ENCODE results near the gene BANF2. TPM values are rescaled to one million over a fixed set of nuclear protein-coding genes. Genes with fewer than 3 reads are reported as not detected.

The BANF2 gene
- total RNA-seq, 2 donors from 2014 or later, result 1.9 TPM; not detected in 1

DNA sequence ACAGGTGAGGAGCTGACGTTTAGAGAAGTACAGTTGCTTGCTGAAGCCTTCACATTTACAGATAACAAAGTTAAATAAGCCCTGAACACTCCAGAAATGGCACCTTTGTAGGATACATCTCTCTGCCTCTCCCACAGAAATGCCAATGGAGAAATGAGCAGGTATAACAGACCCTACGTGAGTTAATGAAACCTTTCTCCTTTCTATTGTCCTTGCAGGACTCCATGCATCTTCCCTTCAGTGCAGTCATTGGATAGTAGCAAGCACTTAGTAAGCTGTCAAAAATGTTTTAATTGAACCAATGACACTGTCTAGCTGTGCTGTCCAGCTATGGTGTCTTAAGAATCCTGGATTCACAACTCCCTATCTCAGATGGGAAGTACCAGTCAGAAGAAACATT, 9.6 kb upstream of the BANF2 start:
- intact Hi-C loops (cut with DNase I), result no loop called here
- Histone ChIP-seq H3K4me3 (no peak overlapping the region), H3K9me3 (no peaks in the 10 kb centered on the region), H3K4me1 (replicated peaks) (no peaks in the 10 kb centered on the region), H3K27me3 (replicated peaks; ENCODE audit: insufficient read depth) (no peaks in the 10 kb centered on the region), H3K27ac (no peak overlapping the region), H3K36me3 (no peaks in the 10 kb centered on the region)
- no peak for TF ChIP-seq POLR2AphosphoS5 (IDR thresholded peaks at IDR 0.05)
- TF ChIP-seq POLR2A (IDR thresholded peaks at IDR 0.05), result no peak
- TF ChIP-seq, protein P1, sequence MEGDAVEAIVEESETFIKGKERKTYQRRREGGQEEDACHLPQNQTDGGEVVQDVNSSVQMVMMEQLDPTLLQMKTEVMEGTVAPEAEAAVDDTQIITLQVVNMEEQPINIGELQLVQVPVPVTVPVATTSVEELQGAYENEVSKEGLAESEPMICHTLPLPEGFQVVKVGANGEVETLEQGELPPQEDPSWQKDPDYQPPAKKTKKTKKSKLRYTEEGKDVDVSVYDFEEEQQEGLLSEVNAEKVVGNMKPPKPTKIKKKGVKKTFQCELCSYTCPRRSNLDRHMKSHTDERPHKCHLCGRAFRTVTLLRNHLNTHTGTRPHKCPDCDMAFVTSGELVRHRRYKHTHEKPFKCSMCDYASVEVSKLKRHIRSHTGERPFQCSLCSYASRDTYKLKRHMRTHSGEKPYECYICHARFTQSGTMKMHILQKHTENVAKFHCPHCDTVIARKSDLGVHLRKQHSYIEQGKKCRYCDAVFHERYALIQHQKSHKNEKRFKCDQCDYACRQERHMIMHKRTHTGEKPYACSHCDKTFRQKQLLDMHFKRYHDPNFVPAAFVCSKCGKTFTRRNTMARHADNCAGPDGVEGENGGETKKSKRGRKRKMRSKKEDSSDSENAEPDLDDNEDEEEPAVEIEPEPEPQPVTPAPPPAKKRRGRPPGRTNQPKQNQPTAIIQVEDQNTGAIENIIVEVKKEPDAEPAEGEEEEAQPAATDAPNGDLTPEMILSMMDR (IDR thresholded peaks at IDR 0.05), result no peak
- WGBS, result 70% methylated on average over 2 of the region's 2 CpGs
- no peak for DNase-seq (ENCODE audit: low spot score)

DNA sequence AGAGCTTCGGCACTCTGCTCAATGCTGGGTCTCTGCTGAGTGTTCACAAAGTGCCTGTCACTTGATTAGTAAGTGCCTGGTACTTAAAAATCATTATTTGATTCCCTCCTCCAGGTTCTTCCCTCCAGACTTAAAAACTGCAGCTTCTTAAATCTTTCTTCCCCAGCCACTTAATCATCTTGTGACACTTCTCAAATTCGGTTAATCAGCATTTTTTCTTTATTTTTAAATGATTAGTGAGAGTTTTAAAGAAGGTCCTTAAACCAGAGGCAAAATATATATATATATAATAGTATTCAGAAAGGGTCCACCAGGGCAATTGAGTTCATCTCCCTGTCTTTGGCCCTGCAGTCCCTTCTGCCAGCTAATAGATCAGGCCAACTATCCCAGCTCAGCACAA, 8.0 kb upstream of the BANF2 start:
- intact Hi-C loops (cut with DNase I), result no loop called here
- H3K36me3 ChIP-seq, result no peaks in the 10 kb centered on the region
- DNase-seq (ENCODE audit: low spot score), result no peak
- TF ChIP-seq, protein P1 (IDR thresholded peaks at IDR 0.05), result no peak
- TF ChIP-seq POLR2A (IDR thresholded peaks at IDR 0.05), result no peak
- no peaks in the 10 kb centered on the region for H3K27me3 ChIP-seq (replicated peaks; ENCODE audit: insufficient read depth)
- no peak overlapping the region for H3K4me3 ChIP-seq
- WGBS, result 80% methylated on average over 2 of the region's 2 CpGs
- no peak overlapping the region for H3K27ac ChIP-seq
- H3K9me3 ChIP-seq, result no peaks in the 10 kb centered on the region
- no peaks in the 10 kb centered on the region for H3K4me1 ChIP-seq (replicated peaks)

DNA sequence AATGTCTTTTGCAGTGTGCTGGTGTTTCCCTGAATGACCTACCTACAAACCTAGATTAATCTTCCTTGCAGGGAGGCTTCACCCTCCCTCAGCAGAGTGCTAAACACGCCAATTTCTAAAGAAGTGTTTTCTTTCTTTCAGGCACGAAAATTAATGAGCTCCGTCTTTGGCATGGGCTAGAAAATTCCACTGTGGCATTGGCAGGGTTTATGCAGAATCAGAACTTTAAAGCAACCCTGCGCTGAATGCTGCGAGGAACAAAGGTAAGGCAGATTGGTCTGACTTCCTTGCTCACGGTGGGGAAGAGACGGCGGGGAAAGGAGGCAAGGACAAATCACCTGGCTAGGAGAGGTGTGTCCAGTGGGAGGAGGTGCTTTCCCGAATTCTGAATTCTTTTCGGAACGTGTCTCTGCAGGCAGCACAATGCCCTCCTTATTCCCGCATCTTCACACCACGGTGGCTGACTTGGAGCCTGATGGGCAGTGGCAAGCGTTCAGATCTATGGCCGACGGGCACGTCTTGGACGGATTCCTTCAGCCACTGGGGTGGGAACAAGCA, 6.2 kb upstream of the BANF2 start:
- no peaks in the 10 kb centered on the region for H3K36me3 ChIP-seq
- H3K27ac ChIP-seq, result no peak overlapping the region
- intact Hi-C loops (cut with DNase I), result no loop called here
- H3K9me3 ChIP-seq, result no peaks in the 10 kb centered on the region
- H3K4me3 ChIP-seq, result no peak overlapping the region
- DNase-seq (ENCODE audit: low spot score), result peak; percentile 67
- H3K27me3 ChIP-seq (replicated peaks; ENCODE audit: insufficient read depth), result no peaks in the 10 kb centered on the region
- TF ChIP-seq, protein P1 (IDR thresholded peaks at IDR 0.05), result no peak
- TF ChIP-seq POLR2AphosphoS5 (IDR thresholded peaks at IDR 0.05), result peak; percentile 56
- WGBS, result 32% methylated on average over 18 of the region's 18 CpGs
- no peaks in the 10 kb centered on the region for H3K4me1 ChIP-seq (replicated peaks)

- no peak for TF ChIP-seq POLR2A (IDR thresholded peaks at IDR 0.05)
- TF ChIP-seq POLR2AphosphoS5 (IDR thresholded peaks at IDR 0.05), result no peak
- TF ChIP-seq, protein P1 (IDR thresholded peaks at IDR 0.05), result no peak
- Histone ChIP-seq H3K27me3 (replicated peaks; ENCODE audit: insufficient read depth) (no peaks in the 10 kb centered on the region), H3K4me3 (no peak overlapping the region), H3K36me3 (no peaks in the 10 kb centered on the region), H3K27ac (no peak overlapping the region), H3K4me1 (replicated peaks) (no peaks in the 10 kb centered on the region), H3K9me3 (no peaks in the 10 kb centered on the region)
- intact Hi-C loops (cut with DNase I), result no loop called here
- WGBS, result 91% methylated on average over 3 of the region's 3 CpGs
- DNase-seq (ENCODE audit: low spot score), result no peak
These were observed 5.0 kb upstream of the BANF2 start for GRCh38 chr20:17694767-17695166.

GRCh38 chr20:17696287-17696686, 3.5 kb upstream of the BANF2 start:
- intact Hi-C loops (cut with DNase I), result no loop called here
- H3K4me3 ChIP-seq, result no peak overlapping the region
- H3K9me3 ChIP-seq, result no peaks in the 10 kb centered on the region
- no peaks in the 10 kb centered on the region for H3K36me3 ChIP-seq
- no peak for DNase-seq (ENCODE audit: low spot score)
- H3K27me3 ChIP-seq (replicated peaks; ENCODE audit: insufficient read depth), result no peaks in the 10 kb centered on the region
- no peaks in the 10 kb centered on the region for H3K4me1 ChIP-seq (replicated peaks)
- TF ChIP-seq POLR2AphosphoS5 (IDR thresholded peaks at IDR 0.05) (no peak), POLR2A (IDR thresholded peaks at IDR 0.05) (no peak)
- TF ChIP-seq, protein P1 (IDR thresholded peaks at IDR 0.05), result no peak
- H3K27ac ChIP-seq, result no peak overlapping the region
- 87% methylated on average over 1 of the region's 1 CpG for WGBS

Data from prostate gland (tissue), 2 donors.